ENCODE measurements around the gene FAS.
"Not testable (repeated sequence)": the region's sequence is repeated elsewhere in the genome, so short reads cannot be mapped to it uniquely, and the experiment has no call there.

FAS gene

DNA sequence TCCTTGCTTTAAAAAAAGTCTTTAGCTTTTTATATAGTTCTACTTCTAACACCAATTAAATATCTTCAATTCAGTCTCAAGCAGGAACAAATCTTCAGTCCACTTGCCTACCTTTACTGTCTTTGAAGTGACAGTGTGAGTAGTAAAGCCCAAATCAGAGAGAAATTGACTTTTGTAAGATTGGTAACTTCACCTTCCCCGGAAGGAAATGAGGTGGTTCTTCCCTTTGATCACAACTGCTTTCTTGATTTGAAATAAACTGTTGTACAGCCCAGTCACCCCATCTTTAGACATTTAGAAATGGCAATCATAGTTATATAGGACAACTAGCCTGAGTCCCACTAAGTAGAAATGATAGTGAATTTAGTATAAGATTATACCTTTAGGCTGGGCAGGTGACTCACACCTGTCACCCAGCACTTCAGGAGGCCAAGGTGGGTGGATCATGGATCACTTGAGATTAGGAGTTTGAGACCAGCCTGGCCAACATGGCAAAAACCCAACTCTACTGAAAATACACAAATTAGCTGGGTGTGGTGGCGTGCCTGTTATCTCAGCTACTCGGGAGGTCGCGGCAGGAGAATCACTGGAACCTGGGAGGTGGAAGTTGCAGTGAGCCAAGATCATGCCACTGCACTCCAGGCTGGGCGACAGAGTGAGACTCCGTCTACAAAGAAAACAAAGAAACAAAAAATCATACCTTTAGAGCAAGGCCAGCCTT, 4.7 kb downstream of the FAS start:
- no peak for DNase-seq

- no peak for DNase-seq
Measured at GRCh38 chr10:88996927-88997326, 6.3 kb downstream of the FAS start.

GRCh38 chr10:88999625-89000024, 9.0 kb downstream of the FAS start:
- no peak for DNase-seq

DNA sequence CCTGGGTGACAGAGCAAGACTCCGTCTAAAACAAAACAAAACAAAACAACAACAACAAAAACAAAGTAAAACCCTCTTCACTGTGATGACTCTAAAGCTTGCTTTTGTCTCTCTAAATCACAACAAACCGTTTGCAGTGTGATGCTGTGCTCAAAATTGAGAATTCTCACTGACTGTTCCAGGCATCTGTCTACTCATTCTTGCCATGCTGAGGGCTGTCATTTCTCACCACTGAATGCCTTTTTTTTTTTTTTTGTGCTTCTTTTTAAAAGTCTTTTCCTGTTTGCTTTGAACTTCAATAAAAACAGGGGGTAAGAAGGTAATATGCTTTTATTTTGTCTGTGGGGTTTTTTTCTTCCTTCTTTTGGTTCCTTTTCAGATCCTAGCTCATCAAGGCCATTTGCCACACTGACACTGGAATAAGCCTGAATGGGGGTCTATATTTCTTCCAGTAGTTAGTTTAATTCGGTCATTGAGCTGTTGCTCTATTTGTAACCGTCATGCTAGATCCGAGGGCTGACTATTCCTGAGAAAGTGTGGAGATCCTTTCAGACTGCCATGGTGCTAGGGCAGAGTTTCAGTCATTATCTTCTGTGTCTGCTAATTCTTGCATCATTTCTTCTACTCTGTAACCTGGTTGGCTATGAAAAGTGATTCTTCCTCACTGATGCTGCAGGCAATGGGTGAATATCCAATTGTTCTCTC, 10.6 kb downstream of the FAS start:
- no peak for DNase-seq

GRCh38 chr10:89001729-89002072, 11.1 kb downstream of the FAS start:
- DNase-seq: no peak

DNA sequence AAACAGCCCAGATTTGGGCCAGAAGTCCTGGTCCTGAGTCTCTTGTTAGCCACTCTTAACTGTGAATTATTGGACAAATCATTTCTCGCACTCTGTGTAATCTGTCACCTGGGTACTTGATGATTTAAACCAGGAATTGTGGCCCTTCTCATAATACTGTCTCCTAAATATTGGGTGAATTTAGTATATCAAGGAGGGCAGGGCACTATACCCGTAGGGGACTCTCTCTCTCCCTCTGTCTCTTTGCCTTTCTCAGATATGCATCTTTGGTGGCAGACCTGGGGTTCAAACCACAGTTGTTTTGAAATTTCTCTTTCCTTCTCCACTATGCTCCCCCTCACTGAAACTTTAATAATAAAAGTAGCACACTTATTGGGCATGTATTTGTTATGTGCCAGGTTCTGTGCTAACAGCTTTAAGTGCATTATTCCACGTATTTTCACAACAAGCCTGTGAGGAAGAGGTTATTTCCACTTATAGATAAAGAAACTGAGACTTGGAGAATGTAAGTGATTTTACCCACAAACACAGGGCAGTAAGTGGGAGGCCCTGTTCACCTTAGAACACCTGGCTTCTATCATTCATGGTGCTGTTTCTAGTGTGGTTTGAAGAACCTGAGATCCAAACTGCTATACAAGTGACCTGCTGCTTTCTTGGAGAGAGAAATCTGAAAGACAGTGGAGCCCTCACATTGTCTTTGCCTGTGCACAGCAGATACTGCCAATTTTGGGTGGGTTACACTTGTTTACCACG, 11.8 kb downstream of the FAS start:
- no peak for DNase-seq

- DNase-seq: no peak
Measured at GRCh38 chr10:89003344-89003743, 12.7 kb downstream of the FAS start.

- DNase-seq: no peak
Measured at GRCh38 chr10:89007129-89007893, 16.7 kb downstream of the FAS start.

DNA sequence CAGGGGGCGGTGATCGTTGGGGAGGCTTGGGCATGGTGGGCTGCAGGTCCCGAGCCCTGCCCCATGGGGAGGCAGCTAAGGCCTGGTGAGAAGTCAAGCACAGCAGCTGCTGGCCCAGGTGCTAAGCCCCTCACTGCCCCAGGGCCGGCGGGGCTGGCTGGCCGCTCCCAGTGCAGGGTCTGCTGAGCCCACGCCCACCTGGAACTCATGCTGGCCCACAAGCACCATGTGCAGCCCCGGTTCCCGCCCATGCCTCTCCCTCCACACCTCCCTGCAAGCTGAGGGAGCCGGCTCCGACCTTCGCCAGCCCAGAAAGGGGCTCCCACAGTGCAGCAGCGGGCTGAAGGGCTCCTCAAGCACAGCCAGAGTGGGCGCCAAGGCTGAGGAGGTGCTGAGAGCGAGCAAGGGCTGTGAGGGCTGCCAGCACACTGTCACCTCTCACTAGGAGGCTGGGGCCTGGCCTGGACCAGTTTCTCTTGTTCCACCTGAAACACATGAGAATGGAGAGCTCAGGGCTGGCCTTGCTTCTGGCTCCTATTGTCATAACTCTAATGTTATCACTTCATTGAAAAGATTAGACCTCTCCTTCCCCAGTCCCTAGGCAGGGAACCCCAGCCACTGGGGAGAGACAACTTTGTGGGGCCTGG, 28.2 kb downstream of the FAS start:
- DNase-seq: not testable (repeated sequence)

DNA sequence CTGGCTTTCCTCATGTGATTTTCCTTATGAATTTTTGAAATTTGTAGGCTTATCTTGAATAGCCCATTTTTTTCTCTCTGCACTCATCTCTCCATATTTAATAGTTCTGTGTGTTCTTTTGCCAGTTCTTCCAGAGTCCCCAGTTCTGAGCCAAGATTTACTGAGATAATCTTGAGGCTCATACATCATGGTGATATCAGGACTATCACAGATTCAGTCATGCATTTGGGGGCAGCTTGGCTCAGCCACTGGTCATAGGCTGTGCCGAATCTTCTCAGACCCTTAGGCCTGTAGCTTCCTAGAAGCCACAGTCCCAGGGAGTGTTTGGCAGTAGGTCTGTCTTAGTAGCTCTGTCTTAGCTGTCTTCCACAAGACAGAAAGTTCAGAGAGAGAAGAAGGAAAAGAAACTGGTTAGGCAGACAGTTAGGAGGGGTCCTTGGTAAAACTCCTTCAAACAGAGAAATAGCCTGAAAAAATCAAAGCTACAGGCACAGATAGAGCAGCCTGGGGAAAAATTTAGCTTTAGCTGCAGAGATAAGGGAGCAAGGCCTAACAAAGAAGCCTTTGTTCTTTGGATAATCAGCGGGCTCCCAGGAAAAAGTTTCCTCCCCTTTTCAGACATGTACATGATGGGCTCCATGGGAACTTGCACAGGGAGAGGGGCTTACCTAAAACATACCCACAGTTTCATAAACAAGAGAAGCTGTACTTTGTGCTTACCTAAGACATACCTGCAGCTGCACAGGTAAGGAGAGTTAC, 29.1 kb downstream of the FAS start:
- no peak for DNase-seq

DNA sequence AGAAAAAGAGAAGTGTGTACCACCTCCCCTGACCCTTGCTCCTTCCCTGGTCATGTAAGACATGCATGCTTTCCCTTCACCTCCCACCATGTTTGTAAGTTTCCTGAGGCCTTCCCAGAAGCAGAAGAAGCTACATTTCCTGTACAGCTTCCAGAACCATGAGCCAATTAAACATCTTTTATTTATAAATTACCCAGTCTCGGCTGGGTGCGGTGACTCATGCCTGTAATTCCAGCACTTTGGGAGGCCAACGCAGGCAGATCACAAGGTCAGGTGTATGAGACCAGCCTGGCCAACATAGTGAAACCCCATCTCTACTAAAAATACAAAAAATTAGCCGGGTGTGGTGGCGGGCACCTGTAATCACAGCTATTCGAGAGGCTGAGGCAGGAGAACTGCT, 30.9 kb downstream of the FAS start:
- DNase-seq: not testable (repeated sequence)

DNA sequence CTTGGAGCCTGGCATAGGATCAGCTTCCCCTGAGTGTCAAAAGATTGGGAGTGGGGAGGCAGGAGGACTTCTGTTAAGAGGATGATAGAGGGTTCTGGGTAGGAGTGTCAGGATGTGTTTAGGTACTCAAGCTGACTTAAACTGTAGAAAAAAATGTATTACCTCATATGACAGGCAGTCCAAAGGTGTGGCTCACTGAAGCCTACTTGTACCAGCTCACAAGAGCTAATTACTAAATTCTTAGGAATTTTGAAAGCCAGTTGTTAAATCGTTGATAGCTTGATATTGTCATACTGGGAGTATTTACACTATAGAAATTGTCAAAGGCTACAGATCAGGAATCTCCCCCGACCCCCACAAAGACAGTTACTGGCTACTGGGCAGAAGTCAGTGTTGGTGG, 32.1 kb downstream of the FAS start:
- no peak for DNase-seq

DNA sequence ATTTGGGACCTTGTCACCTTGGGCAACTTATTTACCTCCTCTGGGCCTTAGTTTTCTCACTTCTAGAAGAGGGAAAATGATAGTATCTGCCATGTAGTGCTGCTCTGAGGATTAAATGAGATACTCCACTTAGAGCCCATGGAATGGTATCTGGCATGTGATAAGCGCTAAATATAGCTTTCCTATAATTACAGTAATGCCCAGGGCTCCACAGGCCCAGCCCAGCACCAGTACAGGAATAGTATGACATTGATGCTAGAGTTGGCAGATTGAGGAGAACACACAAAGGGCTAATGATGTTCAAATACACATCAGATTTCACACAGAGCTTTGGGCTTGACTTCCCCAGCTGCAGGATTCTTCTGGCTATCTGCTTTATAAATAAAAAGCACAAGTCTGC, 34.9 kb downstream of the FAS start:
- no peak for DNase-seq

GRCh38 chr10:89029181-89029580, 38.6 kb downstream of the FAS start:
- no peak for DNase-seq

DNA sequence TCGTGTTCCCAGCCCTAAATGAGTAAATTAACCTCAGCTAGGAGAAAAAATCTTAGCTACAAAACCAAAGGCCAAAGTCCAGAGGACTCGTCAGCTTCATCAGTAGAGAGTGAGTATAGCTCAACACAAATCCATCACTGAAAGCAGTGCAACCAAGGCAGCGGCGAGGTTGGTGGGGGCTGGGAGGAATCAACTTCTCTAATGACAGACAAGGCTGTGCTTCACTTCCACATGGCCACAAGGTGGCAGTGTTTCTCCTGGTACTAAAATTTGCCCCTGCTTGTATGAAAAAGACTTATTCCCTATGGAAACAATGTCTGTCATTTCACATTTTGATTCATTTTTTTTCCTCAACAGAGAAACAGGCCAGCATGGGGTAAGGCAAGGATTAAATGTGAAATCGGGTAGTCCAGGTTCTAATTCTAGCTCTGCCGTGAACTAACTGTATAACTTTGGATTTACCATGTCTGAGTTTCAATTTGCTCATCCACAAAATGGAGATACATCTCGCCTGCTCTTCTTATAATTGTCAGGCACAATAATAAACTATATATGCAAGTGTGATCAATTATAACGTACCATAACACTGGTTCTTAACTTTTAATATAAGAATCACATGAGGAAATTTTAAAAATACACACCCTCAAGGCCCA, 39.3 kb downstream of the FAS start:
- peak; percentile 12 for DNase-seq

- DNase-seq: no peak
Measured at GRCh38 chr10:89030791-89031190, 40.2 kb downstream of the FAS start.

GRCh38 chr10:89032141-89032891, 41.7 kb downstream of the FAS start:
- peak; percentile 24 for DNase-seq

- DNase-seq: no peak
Measured at GRCh38 chr10:89035461-89035860, 44.9 kb downstream of the FAS start.

GRCh38 chr10:89037096-89037495, 46.5 kb downstream of the FAS start:
- DNase-seq: no peak

GRCh38 chr10:89042562-89042961, 52.0 kb downstream of the FAS start:
- DNase-seq: no peak

DNA sequence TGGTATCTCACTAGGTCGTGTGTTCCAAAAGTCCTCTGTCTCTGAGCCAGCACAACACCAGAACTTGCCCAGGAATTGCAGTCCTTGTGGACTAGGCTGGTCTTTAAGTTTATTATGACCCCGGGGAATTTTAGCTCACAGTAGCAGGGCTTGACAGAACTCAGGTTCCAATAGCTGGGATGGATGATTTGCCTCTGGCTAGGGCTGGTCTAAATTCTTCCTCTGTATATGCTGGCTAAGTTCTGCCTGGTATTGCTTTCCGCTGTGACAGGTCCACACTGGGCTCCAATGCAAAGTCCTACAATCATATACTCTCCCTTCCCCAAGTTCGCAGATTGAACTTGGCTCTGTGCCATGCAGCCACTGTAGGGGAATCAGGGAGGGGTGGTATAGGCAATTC, 52.5 kb downstream of the FAS start:
- no peak for DNase-seq

All from DMS79 treated with DMSO at 0.1 percent for 48 hours (cell line).